ENCODE measurements around the gene HYAL3. TPM values are rescaled to one million over a fixed set of nuclear protein-coding genes. Genes with fewer than 3 reads are reported as not detected.
A peak's percentile ranks its signal among the peaks of the same experiment; 100 is the strongest.

HYAL3 gene
- total RNA-seq, 1 experiment from 2014 or later, result 20.8 TPM

- Histone ChIP-seq H3K9me3 (ENCODE audit: low read length) (no peaks in the 10 kb centered on the region), H3K4me3 (ENCODE audit: low read length) (no peak overlapping the region), H3K9ac (ENCODE audit: low read length) (no peak overlapping the region), H2AFZ (ENCODE audit: low read length) (no peak overlapping the region), H3K79me2 (ENCODE audit: low read length) (0 out of 2 replicates have a peak, but pooled peaks cover 3% of the 10 kb centered on the region), H3K36me3 (ENCODE audit: low read depth, low read length) (no peaks in the 10 kb centered on the region), H3K9me2 (replicated peaks; ENCODE audit: low read length) (no peaks in the 10 kb centered on the region), H3F3A (ENCODE audit: low read length, unreplicated experiment) (no peaks in the 10 kb centered on the region), H3K27me3 (ENCODE audit: low read length) (no peaks in the 10 kb centered on the region), H3K27ac (ENCODE audit: low read length) (peak overlapping the region; percentile 52; the same call in 1 of the 2 replicates), H4K20me1 (ENCODE audit: low read length) (no peaks in the 10 kb centered on the region), H3K4me2 (ENCODE audit: low read length) (no peak overlapping the region), H3K4me1 (ENCODE audit: insufficient read depth, low read length) (peaks cover 54% of the 10 kb centered on the region)
- ChIA-PET CTCF (no interaction called here), POLR2A (ENCODE audit: unreplicated experiment) (no interaction called here)
- no peak for TF ChIP-seq EZH2 (IDR thresholded peaks at IDR 0.05; ENCODE audit: low read length, unreplicated experiment)
- TF ChIP-seq CTCF (conservative IDR thresholded peaks at IDR 0.05; ENCODE audit: low read depth, low read length), result no peak
- no peak for TF ChIP-seq EZH2phosphoT487 (IDR thresholded peaks at IDR 0.05; ENCODE audit: borderline replicate concordance, low read length)
- DNase-seq (no peak), ATAC-seq (no peak)
- intact Hi-C loops (cut with micrococcal nuclease), result no loop called here
- no TSS peak for BruUV-seq (replicated peaks)
Observed at GRCh38 chr3:50266017-50266416, 33.2 kb downstream of the HYAL3 start.

GRCh38 chr3:50265571-50265970 is 33.6 kb downstream of the HYAL3 start:
- H3F3A ChIP-seq (ENCODE audit: low read length, unreplicated experiment), result no peaks in the 10 kb centered on the region
- H3K9me3 ChIP-seq (ENCODE audit: low read length), result no peaks in the 10 kb centered on the region
- ChIA-PET POLR2A (ENCODE audit: unreplicated experiment) (no interaction called here), CTCF (no interaction called here)
- no peaks in the 10 kb centered on the region for H3K27me3 ChIP-seq (ENCODE audit: low read length)
- peak overlapping the region; percentile 52 for H3K27ac ChIP-seq (ENCODE audit: low read length)
- H3K4me2 ChIP-seq (ENCODE audit: low read length), result no peak overlapping the region
- TF ChIP-seq EZH2phosphoT487 (IDR thresholded peaks at IDR 0.05; ENCODE audit: borderline replicate concordance, low read length), result no peak
- no peak for TF ChIP-seq CTCF (conservative IDR thresholded peaks at IDR 0.05; ENCODE audit: low read depth, low read length)
- TF ChIP-seq EZH2 (IDR thresholded peaks at IDR 0.05; ENCODE audit: low read length, unreplicated experiment), result no peak
- DNase-seq (no peak), ATAC-seq (no peak)
- H3K4me3 ChIP-seq (ENCODE audit: low read length), result no peak overlapping the region
- intact Hi-C loops (cut with micrococcal nuclease), result no loop called here
- H2AFZ ChIP-seq (ENCODE audit: low read length), result no peak overlapping the region
- H3K36me3 ChIP-seq (ENCODE audit: low read depth, low read length), result no peaks in the 10 kb centered on the region
- H3K4me1 ChIP-seq (ENCODE audit: insufficient read depth, low read length), result peaks cover 54% of the 10 kb centered on the region
- no peaks in the 10 kb centered on the region for H4K20me1 ChIP-seq (ENCODE audit: low read length)
- BruUV-seq (replicated peaks), result no TSS peak
- H3K9ac ChIP-seq (ENCODE audit: low read length), result peak overlapping the region; percentile 23; the same call in 1 of the 2 replicates
- no peaks in the 10 kb centered on the region for H3K9me2 ChIP-seq (replicated peaks; ENCODE audit: low read length)
- H3K79me2 ChIP-seq (ENCODE audit: low read length), result 0 out of 2 replicates have a peak, but pooled peaks cover 2% of the 10 kb centered on the region

DNA sequence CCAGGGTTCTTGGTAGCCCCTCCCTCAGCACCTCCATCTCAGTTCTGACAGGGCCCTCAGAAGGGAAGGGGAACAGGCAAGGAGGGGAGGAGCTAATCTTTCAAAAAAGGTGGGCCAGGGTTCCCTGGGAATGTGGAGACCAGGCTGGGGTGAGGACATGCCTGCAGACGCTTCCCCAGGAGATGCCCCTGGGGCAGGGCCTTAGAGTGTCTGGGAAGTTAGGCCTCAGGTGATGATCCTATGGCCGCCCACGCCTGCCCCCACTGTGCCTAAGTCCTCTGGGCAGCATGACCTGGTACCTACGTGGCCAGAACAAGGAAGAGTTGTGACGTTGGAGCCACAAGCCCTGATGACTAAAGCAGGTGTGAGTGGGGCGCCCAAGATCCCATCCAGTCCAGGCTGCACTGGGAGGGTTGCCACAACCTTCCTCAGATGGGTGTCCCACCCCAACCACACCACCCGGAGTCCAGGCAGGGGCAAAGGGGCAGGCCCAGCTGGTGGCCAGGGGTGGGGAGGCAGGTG is 34.2 kb downstream of the HYAL3 start:
- no TSS peak for BruUV-seq (replicated peaks)
- peak overlapping the region; percentile 52 for H3K27ac ChIP-seq (ENCODE audit: low read length)
- DNase-seq (peak; percentile 34), ATAC-seq (no peak)
- no peak overlapping the region for H3K4me3 ChIP-seq (ENCODE audit: low read length)
- ChIA-PET POLR2A (ENCODE audit: unreplicated experiment) (interaction anchor here (0.6 kb wide), 1 partner anchor 31 kb away, joined by 9 read pairs; no protein-coding TSS in a partner anchor), CTCF (interaction anchor here (0.6 to 1.1 kb wide), 3 partner anchors 29 to 70 kb away, joined by 3 to 8 read pairs (median 6); partner anchors contain the start of gene GNAI2)
- H2AFZ ChIP-seq (ENCODE audit: low read length), result no peak overlapping the region
- no peaks in the 10 kb centered on the region for H3K36me3 ChIP-seq (ENCODE audit: low read depth, low read length)
- H3K79me2 ChIP-seq (ENCODE audit: low read length), result no peaks in the 10 kb centered on the region
- peak overlapping the region; percentile 23; the same call in 1 of the 2 replicates for H3K9ac ChIP-seq (ENCODE audit: low read length)
- no peaks in the 10 kb centered on the region for H3K9me2 ChIP-seq (replicated peaks; ENCODE audit: low read length)
- intact Hi-C loops (cut with micrococcal nuclease), result no loop called here
- peaks cover 51% of the 10 kb centered on the region for H3K4me1 ChIP-seq (ENCODE audit: insufficient read depth, low read length)
- H3F3A ChIP-seq (ENCODE audit: low read length, unreplicated experiment), result no peaks in the 10 kb centered on the region
- H4K20me1 ChIP-seq (ENCODE audit: low read length), result no peaks in the 10 kb centered on the region
- H3K27me3 ChIP-seq (ENCODE audit: low read length), result no peaks in the 10 kb centered on the region
- TF ChIP-seq EZH2 (IDR thresholded peaks at IDR 0.05; ENCODE audit: low read length, unreplicated experiment) (no peak), CTCF (conservative IDR thresholded peaks at IDR 0.05; ENCODE audit: low read depth, low read length) (no peak), EZH2phosphoT487 (IDR thresholded peaks at IDR 0.05; ENCODE audit: borderline replicate concordance, low read length) (no peak)
- H3K4me2 ChIP-seq (ENCODE audit: low read length), result 0 out of 2 replicates have a peak overlapping the region, but pooled peaks have one; percentile 15
- no peaks in the 10 kb centered on the region for H3K9me3 ChIP-seq (ENCODE audit: low read length)
